SHP77 treated with DMSO at 0.1 percent for 48 hours (cell line): ENCODE results near the gene DYNLT1.

Experiments used
- DNase-seq: peaks from one replicate; lab custom pipeline; 2025; lab: John Stamatoyannopoulos, UW

Gene DYNLT1

DNA sequence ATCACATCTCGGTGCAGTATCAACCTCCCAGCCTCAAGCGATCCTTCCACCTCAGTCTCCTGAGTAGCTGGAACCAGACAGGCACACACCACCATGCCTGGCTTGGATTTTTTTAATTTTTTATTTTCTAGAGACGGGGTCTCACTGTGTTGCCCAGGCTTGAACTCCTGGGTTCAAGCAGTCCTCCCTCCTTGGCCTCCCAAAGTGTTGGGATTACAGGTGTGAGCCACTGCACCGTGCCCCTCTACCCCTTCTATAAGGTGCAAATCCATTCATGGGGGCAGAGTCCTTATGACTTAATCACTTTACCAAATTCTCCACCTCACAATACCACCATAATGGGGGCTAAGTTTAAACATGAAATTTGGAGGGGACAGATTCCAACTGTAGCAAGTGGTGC is 47.0 kb downstream of the DYNLT1 start:
- no peak for DNase-seq

DNA sequence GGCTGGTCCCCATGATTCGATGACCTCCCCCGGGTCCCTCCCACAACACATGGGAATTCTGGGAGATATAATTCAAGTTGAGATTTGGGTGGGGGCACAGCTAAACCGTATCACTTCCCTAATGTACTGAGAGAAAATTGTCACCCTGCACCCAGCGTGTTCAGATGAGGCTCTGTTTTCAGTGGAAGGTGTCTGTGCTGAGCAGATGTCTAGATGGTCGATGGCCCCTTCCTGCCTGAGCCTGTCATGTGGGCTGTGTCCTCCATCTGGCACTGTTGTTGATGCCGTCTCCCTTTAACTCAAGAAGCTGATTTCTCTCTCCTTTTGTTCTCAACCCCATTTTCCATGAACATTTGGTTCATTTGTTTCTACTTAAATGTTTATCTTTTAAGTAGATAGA is 47.7 kb downstream of the DYNLT1 start:
- DNase-seq = no peak

DNA sequence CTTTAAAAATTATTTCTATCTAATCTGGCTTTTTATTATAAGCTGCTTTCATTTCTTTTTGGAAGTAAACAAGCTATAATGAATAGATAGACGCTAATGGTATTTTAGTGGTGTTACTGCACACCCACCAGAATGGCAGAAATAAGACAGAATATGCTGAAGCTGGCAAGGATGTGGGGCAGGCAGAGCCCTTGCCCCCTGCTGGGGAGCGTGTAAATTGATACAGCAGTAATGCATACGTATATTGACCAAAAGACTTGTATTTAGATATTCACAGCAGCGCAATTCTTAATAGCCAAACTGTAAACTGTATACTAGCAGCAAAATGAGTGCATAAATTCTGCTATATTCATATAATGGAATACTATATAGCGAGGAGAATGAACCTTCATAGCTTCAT is 49.3 kb downstream of the DYNLT1 start:
- DNase-seq = no peak

DNA sequence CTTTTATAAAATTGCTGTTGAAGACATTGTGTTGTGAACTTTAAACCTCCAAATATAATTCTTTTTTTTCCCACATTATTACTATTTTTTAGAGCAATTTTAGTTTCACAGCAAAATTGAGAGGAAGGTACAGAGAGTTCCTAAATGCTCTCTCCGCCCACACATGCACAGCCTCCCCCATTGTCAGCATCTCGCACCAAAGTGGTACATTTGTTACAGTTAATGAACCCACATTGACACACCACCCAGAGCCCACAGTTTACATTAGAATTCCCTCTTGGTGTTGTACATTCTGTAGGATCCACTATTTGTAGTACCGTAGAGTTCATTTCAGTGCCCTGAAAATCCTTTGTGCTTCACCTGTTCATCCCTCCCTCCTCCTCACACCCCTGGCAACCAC is 50.9 kb downstream of the DYNLT1 start:
- DNase-seq = no peak

DNA sequence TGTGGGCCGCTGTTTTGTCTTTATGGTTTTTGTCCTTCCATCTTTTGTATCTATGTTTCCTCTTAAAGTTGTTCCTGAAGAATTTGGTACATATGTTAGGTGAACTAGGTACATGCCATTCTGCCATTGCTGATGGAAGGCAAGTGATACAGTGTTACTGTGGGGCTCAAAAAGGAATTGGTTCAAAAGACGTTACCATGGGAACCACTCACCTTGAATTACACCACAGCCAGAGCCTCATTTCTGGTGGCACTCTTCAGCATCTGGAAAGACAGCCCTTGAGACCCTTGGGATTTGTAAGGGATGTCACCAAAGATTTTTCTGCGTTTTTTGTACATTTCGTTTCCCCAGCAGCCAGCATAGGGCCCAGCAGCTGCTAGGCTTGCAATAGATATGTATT is 52.7 kb downstream of the DYNLT1 start:
- DNase-seq = no peak

DNA sequence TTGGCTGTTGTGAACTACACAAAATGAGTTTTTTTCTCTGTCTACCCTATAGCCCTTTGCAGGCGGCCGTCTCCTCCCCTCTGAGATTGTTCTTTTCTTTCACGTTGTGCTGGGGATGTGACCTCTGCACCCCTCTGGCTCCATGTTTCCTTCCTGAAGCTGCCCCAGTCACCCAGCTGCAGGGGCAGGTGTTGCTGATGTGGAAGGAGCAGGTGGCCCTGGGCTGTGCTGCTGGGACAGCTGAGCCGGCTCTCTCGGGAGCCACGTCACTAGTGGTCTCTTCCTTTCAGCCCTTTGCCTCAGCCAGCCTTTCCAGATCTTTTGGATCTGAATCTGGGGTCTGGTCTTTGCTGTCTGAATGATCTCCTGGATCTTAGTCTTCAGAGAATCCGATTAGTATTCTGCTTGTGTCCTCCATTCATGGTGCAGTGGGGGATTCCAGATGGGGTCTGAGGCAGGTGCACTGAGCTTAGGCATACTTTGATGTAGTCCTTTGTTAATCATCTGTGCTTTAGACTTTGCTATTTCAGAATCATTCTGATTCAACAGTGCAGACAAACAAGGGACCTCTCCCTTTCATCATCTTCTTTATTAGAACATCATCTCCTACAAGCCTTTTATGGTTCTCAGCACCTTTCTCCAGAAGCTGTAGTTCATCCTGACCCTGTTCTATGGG is 53.3 kb downstream of the DYNLT1 start:
- no peak for DNase-seq

DNA sequence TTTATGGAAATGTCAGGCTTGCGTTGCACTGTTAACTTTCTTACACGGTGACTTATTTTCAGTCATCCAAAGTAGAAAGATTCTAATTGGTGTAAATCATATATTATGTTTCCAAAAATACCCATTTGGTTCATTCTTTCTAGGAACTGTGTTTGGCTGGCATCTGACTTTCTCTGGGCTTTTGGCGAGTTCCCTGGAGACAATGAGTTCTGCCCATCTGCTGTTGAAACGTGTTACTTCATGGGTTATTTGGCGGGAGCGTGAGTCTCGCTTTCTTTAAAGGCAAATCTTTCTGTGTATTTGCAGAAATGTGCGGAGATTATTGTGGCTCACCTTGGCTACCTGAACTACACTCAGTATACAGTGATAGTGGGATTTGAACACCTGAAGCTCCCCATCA is 55.2 kb downstream of the DYNLT1 start:
- DNase-seq = no peak

DNA sequence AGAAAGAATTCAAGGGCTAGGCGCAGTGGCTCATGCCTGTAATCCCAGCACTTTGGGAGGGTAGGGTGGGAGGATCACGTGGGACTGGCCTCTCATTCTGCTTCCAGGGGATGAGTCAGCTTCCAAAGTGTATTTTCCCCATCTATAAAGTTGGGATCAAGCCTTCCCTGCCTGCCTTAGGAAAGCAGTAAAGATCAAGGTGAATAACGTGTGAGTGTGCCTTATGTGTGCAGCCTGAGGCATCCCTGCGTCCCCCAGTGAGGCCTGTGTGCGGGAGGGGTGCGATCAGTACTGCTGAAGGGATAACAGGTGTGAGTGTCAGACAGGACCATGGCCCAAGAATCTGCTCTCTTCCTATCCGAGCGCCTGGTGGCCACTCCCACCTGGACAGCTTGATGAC is 57.9 kb downstream of the DYNLT1 start:
- DNase-seq = no peak
